Measurements from ENCODE around the gene TMTC4.

The TMTC4 gene

DNA sequence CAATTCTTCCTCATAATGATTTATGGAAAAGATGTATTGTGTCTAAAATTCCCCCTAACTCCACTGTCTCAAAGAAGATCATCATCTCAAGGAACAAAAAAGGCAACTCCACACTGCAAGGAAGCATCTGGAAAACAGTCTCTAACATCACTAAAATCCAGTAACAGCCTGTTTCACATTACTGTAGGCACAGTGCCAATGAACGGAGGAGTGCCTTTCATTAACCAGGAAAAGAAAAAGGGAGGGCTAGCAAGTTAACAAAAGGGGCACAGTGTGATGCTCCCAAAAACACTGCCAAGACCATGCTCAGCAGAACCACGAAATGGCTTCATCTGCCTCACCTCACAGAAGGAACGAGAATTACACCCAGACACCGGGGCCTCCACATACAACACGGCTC, 8.5 kb downstream of the TMTC4 start:
- no peak for DNase-seq

DNA sequence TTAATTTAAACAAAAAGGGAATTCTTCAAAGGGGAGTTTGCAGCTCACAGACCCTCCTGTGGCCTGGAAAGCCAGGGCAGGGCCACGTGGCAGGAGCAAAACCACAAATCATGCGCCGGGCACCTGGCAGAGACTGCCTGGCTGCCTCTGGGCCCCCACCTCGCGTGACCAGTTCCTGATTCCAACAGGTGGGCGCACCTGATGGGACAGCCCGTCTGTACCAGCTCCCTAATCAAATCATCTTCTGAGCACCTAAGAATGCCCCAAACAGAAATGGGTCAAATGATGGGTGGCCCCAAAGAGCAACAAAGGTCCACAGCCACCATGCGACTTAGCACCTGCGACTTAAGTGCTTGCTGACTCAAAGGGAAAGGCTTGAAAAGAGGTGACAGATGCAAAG, 9.2 kb downstream of the TMTC4 start:
- DNase-seq: no peak

DNA sequence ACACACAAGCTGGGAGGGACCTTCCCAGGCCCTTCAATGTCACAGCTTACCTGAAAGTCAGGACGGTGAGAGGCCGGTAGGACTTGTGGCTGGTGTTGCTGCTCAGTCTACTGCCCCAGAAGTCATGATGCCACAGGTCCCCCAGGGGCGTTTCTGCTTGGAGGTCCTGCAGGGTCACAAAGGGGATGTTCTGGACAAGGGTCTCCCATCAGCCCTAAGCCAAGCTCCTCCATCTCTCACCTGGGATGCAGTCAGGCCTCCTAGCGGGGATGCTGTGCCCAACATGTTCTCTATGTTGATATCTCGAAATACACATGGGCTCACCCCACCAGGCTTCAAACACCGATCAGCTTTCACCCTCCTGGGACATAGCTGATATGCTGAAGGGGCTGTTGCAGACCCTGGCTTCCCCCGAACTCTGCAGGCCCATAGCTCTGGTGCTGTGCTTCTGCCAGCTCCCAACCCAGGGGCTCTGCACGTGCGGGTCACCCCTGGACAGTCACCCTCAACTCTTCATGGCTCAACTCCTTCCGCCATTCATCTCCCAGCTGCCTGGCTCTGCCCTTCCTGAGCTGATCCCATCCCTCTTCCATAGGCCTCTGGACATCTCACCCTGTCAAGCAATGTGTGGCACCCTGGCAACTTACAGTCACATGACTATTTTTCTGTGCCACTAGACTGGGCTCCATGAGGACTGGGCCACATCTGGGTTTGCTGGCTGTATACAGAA, 10.3 kb downstream of the TMTC4 start:
- no peak for DNase-seq

DNA sequence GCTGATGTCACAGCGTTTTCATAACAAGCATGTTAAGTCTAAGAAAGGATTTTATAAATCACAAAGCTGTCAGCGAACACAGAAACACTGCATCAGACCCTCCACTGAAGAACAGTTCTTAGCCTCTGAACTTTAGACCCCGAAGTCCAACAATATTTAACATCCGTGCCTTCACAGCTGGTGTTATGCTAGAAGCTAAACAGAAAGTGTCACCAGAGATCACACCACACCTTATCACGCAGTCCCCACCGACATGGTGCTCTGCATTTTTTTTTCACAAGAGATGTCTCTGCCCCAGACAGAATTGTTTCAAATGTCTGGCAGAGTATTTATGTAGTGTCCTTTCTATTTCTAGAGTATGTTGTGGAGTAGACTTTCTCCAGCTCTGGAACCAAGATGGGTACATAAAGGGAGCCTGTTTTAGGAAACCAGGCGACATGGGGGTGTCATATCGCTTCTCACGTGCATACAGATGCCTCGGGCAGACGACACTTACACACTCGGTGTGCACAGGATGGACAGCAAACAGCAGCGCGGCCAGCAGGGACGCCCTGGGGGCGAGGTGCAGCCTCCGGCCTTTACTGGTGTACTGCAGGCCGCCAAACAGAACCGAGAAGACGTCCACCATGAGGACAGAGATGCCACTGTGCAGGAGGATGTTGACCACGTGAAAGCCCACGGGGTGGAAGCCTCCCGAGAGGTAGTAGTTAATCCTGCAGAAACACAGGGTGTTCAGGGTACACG, 12.0 kb downstream of the TMTC4 start:
- no peak for DNase-seq

DNA sequence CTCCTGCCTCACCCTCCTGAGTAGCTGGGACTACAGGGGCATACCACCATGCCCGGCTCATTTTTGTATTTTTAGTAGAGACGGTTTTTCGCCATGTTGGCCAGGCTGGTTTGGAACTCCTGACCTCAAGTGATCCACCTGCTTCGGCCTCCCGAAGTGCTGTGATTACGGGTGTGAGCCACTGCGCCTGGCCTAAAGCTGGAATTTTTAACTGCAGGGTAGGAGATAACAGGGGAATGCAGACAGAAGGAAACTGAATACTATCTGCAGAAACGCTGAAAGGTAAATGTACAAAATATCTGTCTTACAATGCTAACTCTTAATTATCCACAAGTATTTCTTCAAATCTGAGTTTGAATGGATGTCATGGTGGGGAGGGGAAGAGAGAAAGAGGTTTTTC, 13.8 kb downstream of the TMTC4 start:
- DNase-seq: no peak

DNA sequence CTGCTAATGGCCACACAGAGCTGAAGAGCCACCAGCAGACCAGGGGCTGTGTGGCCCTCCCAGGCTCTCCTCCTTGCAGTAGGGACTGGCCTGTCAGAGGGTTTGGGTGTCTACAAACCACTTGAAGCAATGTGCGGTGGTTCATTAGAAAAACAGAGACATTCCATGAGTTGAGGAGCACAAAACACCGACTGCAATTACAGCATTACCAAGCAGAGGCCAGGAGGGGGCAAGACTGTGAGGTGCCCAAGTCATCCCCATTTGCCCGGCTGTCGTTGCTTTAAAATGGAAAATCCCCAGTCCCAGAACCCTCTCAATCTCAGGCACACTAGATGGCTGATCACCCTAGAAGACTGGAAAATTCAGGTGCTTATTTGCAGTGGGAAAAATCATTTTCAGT, 15.0 kb downstream of the TMTC4 start:
- DNase-seq: no peak

DNA sequence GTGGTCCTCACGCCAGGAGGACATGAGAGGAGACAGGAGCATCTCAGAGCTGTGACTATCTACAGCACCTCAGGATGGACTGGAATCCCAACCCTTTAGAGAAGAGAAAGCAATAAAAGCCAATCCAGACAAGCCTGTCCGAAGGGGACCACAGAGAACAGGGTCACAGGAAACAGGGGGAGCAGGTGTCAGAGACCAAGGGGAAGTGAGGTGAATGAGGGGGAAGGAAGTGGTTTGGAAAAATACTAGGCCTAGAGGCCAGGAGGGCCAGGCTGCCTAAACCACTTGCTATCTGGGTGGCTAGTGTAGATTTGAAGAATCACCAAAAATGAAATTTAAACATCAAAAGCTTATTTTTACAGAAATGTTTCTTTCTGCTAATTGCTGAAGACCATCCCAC, 16.2 kb downstream of the TMTC4 start:
- no peak for DNase-seq

DNA sequence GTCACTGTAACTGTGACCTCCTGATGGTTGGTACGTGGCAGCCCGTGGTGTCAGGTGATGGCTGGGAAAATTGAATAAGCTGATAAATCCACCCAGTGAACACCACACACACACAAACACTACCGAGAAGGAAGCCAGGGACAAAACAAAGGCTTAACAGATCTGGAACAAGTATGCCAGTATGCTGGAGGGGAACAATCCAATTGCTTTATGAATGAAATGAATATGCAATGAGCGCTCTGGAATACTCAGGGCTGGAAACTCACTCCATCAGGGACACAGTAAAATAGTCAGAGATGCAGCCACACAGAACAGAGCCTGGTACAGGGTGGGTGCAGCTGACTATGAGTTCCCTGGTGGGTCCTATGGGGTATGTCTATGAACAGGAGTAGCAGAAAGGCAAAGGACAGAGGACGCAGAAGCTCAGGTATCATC, 16.7 kb downstream of the TMTC4 start:
- no peak for DNase-seq

DNA sequence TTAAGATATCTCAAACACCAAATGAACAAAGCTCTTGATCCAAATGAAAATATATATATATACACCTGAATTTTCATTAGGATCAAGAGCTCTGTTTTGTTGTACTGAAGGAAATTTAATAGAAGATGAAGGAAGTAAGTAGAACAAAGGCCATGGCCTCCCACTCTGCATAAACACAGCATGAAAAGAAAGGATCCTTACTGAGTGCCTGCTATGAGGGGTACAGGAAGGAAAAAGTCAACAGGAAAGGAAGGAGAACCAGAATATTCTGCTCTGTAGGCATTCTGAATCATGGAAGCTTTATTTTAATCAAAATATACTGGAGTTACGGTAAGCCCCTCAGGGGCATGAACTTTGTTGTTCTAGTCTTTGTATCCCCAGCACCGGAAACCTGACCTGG, 22.1 kb downstream of the TMTC4 start:
- DNase-seq: no peak

DNA sequence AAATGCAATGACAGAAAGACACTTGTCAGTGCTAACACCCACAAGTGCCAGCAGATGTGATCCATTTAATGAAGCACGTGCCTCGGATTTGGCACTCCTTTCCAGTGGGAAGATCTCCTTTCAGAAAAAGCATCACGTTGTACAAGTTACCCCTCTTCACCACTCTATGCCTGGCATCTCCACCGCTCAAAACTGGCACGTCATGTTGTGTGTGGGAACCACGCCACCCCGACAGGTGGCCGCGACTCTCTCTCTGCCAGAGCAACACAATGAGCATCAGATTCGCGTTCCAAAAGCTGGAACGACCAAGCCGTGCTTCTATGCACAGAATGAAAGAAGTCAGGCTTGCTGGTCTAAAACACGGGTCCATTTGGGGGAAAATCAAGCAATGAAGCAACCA, 24.3 kb downstream of the TMTC4 start:
- no peak for DNase-seq

DNA sequence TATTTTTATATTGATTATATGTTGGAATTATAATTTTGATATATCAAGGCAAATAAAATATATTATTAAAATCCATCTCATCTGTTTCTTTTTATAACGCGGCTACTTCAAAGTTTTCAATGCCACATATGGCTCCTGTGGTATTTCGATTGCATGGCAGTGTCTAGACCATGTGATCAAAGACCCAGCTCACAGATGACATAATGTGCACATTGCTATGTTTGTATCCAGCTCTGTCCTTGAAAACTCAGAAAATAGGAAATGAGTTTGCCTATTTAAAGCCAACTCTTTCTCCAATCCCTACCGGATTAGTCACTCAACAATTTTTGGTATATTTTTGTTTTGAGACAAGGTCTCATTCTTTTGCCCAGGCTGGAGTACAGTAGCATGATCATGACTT, 26.2 kb downstream of the TMTC4 start:
- DNase-seq: no peak

DNA sequence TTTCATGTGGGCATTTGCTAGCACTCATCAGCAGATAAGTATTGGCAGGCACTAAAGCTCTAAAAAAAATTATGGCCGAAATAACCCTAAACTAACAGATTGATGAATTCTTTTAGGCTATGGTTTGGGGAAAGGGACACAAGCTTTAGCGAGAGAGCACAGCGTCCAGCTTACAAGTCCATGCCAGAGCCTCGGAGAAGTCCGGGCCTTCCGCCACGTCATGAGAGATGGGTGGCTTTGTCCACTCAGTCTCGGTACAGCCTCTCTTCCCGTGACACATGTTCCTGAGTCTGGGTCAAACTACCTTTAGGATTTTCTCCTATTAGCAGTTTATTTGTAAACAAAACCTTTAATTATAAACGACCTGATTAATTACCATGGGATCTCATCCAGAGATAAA, 27.7 kb downstream of the TMTC4 start:
- DNase-seq: no peak

DNA sequence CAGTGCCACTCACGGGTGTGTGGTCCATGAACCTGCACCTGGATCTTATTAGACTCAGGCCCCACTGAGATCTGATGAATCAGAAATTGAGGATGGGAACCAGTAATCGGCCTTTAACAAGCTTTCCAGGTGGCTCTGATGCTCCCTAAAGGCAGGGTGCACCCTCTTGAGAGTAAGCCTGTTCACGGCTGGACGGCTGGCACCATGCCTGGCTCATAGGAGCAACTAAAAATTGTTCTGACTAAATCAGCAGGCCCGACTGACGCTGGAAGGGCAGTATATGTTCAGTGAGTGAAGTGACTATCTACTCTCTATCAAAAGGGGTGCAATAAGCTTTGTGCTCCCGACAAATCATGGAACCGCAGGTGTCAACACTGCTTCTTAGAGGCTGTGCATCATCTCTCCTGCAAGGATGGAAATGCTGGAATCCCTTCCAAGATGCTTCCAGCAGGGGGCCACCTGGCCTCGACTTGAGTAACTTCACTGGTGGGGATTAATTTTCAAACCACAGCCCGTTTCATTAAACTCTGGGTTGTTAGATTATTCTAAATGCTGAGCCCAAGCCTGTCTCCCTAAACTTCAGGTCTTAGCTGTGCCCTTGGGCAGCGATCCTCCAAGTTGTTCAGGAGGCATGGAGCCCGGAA, 28.4 kb downstream of the TMTC4 start:
- DNase-seq: no peak

DNA sequence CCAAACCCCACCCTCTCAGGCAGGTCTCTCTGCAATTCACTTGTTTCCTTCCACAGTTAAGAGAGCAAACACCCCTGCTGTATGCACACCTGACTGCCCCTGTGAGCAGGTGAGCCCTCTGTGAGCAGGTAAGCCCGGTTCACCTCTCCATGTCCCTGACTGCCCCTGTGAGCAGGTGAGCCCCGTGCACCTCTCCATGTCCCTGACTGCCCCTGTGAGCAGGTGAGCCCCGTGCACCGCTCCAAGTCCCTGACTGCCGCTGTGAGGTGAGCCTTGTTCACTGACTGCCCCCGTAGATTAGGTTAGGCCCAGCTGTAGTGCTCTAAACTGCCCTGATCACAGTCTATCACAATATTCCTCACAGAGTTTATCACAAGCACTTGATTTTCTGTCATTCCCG, 29.2 kb downstream of the TMTC4 start:
- DNase-seq: no peak

DNA sequence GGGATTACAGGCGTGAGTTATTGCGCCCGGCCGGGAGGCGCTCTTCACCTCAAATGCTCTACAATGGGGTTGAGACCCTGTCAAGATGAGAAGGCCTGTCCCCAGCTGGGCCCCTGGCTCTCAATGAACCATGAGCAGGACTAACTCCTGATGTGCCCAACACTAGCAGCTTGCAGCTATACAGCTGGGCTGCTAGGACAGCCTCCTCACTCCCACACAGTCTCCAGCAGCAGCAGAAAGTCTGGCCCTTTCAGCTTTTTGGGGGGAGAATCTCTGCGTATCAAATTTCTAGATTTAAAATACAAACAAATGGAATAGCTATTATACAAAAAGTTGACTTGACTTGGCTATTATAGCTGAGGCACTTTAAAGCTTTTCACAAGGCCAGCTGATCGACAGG, 30.2 kb downstream of the TMTC4 start:
- DNase-seq: no peak

DNA sequence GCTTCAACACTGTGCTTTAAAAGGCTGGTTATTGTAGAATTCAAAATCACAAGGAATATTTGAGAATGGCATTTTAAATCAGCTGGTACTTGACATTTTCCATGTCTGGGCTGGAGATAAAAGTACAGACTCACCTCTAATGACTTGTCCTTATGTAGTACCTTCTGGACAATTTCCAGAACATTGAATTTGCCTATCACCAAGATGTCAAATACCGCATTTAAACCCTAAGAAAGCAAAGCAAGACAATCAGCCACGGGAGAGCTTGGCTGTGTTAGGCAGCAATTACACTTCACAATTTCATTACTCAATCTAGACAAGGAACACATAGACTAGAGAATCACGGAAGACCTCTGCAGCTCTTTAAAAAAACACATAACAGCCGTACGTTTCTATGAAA, 36.8 kb downstream of the TMTC4 start:
- no peak for DNase-seq

DNA sequence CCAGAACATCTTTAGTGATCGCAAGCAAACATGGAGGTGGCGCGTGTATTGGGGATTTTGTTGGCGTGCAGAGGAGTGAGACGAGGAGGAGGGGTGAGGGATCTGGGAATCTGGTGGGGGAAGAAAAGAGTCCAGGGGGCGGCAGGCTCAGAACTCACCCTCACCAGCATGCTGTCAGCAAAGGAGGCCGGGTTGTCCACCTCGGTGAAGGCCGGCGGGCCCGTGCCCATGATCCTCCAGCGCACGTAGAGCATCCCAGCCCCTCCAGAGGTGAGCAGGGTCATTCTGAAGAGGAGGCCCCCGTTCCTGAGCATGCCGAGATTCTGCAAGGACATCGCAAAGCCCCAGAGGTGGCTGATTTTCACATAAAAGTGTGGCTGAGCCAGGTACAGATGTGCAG, 37.2 kb downstream of the TMTC4 start:
- DNase-seq: no peak

DNA sequence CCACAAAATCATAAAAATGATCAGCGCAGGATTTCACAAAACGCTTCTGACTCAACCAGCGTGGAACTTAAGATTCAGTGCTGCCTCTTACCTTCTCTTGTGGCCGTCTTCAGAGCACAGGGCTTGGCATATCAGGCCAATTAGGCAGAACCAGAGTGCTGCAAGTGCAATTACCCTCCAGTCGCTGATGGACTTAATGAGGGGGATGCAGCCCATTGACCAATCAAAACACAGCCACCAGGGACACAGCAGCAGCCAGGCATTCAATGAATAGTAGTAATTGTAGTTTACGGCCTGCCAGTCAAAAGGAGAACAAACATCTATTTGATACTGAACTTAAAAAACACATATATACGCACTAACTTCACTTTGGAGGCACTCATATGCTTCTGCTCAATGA, 38.2 kb downstream of the TMTC4 start:
- no peak for DNase-seq

DNA sequence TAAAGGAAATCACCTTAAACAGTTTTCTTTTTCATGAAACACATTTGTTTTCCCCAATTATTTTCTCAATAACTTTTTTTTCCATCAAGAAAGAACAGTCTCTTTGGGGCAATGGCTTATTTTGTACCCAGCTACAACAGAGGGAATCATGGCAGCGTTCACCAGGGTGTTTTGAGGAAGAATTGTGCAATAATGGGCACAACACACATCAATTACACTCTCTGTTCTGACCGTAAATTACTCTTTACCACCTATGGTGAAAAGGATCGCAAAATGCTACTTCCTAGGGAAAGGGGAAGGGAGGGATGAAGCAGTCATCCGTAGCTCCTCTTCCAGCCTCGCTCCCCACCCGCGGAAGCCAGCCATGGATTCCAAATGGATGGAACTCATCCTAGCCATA, 38.6 kb downstream of the TMTC4 start:
- DNase-seq: no peak

DNA sequence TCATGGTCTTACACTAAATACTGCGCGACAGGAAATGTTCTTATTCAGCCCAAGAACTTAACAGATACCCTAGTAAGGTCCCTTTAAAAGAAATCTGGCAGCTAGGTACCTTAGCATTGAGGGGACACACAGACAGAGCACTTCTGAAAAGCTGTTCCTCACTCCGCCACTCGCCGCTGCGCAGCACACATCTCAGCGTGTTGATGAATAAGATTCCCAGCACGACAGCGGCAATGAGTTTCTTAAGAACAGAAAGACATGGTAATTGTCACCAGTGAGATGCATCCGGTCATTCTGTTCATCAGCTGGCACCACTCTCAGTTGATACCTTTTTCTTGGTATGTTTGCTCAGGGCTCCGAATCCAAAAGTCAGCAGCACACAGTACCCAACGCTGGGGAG, 39.9 kb downstream of the TMTC4 start:
- no peak for DNase-seq

DNA sequence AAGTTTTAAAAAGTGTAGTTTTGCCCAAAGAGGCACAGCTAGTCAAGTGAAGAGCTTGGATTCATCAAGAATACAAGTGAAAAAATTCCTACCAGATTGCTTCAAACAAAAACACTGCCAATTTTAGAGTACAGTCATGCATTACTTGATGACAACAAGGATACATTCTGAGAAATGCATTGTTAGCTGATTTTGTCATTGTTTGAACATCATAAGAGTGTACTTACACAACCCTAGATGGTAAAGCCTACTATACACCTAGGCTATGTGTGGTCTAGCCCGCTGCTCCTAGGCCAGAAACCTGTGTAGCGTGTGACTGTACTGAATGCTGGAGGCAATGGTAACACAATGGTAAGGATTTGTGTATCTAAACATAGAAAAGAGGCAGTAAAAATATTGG, 41.1 kb downstream of the TMTC4 start:
- no peak for DNase-seq

DNA sequence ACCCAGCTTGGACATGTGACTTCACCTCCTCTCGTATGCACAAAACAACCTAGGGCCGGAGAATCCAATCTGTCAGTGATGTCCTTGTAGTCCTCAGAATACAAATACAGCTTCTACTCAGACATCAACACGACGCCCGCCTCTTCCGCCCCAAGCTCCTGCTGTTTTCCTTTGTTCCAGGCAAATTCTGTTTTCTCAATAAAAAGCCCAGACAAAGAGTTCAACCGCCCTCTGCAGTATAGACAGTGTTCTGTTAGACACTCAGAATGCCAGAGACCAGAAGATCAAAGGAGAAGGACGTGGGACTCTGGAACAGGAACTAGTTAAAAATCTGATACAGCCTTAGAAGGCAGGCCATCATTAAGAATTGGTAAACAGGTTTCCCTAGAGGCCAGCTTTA, 44.0 kb downstream of the TMTC4 start:
- no peak for DNase-seq

DNA sequence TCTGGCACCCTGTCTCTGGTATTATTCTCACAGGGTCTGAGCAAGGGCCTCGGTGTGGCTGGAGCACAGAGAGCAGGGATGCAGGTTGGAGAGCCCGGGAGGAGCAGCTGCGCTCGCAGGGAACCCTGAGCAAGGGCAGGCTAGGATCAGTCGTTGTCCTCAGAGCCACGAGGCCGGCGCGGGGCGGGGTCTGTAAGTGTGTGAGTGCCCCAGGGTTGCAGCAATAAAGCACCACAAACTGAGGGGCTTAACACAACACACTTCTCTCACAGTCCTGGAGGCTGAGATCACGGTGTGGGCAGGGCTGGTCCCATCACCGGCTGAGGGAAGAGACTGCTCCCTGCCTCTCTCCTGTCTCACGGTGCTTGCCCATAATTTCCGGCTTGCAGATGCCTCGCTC, 47.5 kb downstream of the TMTC4 start:
- DNase-seq: no peak

DNA sequence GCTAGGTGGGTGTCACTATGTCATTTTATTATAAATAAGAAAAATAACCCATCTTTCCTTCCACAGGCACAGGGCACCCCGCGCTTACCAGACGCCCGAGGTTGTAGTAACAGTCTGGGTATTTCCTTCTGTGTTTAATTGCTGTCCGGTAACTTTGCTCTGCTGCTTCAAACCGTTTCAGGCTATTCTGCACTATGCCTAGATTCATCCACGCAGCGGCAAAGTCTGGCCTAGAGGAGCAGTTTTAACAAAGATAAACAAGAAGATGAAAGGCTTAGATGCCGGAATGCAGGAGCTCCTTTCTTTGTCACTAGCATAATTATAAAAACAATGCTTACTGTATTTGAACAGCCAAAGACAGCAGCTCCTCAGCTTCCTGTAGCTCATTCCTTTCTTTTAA, 49.1 kb downstream of the TMTC4 start:
- DNase-seq: no peak

Data from activated T-cell treated with anti-CD3 and anti-CD28 coated beads, Interleukin-2, amount 50 U/mL, for 48 hours (primary cell).